HG03378 (cell line): Measurements from ENCODE around the gene RXRG.

Experiments used
- ATAC-seq: cut with Tn5 transposase; IDR thresholded peaks from one replicate; pipeline ENCODE4 v1.9.1; 2021; ENCODE audit warnings: mild to moderate bottlenecking, moderate library complexity; ENCODE audit not compliant: unreplicated experiment

The RXRG gene

DNA sequence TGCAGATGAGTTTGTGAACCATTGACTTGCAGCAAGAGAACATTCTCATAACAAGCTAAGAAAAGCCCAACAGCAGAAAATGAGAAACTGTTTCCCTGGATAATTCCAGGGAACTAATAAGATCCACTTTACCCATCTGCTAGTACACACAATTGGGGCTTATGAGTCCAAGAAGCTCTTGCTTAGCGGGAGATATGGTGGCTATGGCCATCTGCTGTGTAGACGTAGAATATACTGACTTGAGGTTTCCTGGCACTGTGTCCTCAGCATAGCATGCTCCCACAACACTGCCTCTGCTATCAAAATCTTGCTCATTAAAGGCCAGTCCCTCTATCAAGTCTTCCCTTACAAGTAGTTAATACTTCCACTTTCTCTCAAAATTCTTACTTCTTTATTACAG is 6.8 kb upstream of the RXRG start:
- no peak for ATAC-seq

- ATAC-seq, result no peak
Measured at GRCh38 chr1:165449131-165449530, 4.2 kb upstream of the RXRG start.

GRCh38 chr1:165445388-165445787 is 462 bp upstream of the RXRG start:
- ATAC-seq, result no peak

DNA sequence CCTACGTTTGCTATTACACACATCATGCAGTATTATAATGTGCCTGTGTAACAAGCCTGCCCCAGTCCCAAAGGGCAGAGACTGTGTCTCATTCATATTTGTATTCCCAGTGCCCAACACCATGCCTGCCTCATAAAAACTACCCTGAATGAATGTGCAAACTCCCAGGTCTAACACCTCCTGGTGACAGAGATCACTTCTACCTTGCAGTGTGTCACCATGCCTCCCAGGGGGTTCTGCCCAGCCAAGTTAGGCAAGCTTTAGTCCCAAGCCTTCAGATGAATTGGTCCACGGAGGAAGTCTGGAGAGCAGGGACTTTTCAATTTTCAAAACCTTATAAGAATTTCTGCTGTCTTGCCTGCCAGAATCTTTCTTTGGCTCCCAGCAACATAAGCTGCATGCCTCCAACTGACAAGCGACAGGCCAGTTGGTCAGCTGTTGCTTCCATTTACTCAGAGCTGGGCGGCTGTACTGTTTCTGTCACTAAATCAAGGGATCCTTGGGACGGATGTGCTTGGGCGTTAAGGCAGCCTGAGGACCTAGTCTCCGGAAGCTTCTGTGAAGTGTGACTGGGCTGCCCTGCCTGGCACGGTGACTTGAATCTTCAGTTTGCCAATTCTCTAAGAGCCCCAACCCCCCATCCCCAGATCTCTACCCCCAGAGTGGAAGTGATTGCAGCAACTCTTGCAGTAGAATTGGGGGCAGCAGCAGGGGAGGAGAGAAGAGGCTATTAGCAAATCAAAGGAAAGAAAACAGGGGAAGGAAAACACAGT is 1.2 kb downstream of the RXRG start:
- ATAC-seq, result no peak

DNA sequence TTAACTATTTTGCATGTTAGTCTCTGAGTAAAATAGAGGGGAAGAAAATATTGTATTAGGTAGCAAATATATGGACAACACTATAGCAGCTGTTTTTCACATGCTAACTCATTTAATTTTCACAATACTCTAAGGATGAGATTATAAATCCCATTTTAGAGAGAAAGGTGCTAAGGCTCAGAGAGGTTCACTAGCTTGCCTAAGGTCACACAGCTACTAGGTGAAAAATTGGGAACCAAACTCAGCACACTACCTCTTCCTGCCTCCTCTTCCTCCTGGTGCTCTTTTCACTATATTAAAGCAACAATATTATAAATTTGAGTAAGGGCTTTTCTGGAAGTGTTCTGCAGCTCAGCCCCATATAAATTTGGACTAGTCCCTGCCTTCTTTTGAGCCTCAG is 2.3 kb downstream of the RXRG start:
- no peak for ATAC-seq

- no peak for ATAC-seq
Measured at GRCh38 chr1:165442053-165442452, 2.9 kb downstream of the RXRG start.

DNA sequence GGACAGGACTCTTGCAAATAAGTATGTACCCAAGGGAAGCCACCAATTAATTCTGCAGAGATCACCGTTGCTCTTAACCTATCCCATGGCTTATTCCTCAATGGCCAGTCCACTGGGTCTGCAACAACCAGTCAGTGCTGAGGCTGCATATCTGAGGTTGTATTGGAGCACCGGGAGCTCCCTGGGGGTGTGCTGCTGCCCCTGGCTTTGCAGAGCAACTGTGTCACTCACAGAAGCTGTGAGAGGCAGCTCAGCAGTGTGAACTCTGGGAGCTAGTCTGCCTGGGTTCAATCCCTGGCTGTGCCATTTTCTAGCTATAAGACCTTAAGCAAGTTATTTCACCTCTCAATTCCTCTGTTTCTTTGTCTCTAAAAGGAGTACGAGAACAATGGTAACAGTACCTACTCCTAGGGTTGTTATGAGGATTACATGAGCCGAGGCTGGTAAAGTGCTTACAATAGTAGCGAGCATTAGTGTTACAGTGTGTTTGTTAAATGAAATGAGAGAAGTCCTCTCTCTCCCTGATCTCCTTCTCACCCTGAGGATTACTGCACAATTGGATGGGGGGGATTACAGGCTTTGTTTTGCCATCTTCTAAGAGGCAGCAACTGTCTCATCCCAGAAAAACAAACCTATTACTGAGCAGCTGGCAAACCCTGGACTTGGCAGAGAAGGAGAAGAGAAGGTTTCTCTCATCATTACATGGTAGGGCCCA is 3.6 kb downstream of the RXRG start:
- no peak for ATAC-seq

- no peak for ATAC-seq
Measured at GRCh38 chr1:165439330-165439729, 5.6 kb downstream of the RXRG start.

DNA sequence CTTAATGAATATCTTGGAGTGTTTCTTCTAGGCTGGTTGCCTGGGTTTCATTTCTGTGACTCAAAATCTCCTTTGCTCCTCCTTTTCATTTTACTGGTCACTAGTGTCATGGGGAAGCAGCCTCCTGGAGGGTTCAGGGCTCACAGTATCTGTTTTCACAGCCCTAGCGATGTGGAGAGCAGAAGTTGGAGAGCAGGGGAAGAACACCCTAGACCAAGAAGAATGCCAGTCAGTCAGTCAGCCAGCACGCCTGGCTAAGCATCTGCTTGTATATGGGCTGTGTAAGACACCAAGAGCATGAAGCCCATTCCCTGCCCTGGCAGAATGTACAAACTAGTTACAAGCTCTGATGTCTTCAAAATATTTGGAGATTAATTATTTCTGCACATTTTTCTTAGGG is 7.9 kb downstream of the RXRG start:
- no peak for ATAC-seq

GRCh38 chr1:165435801-165436200 is 9.1 kb downstream of the RXRG start:
- no peak for ATAC-seq

GRCh38 chr1:165434281-165434680 is 10.6 kb downstream of the RXRG start:
- no peak for ATAC-seq

DNA sequence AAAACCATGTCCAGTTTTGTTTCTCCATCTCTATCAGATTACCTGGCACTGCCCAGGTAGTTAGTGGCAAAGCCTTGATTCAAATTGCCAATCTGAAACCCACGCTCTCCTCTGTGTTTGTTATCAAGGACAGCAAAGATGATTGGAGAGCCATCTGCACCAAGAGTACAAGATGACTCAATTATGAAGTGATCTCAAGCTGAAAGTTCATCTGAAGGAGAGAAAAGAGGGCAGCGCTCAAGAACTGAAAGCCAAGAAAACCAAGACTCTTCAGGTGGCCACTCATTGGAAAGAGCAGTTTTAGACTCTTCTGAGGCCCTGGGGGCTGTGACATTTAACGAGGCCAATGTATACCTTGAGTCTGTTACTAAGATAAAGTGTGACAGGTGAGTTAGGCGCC is 13.8 kb downstream of the RXRG start:
- peak; percentile 74 for ATAC-seq

DNA sequence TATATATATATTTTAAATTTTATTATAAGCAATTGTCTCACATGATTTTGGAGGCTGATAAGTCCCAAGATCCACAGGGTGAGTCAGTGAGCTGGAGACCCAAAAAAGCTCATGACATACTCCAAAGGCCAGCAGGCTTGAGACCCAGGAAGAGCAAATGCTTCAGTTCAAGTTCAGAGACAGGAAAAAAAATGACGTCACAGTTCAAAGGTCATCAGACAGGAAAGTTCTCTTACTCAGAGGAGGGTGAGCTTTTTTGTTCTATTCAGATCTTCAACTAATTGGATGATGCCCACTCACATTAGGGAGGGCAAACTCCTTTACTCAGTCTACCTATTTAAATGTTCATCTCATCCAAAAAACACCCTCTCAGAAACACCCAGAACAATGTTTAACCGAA is 18.2 kb downstream of the RXRG start:
- no peak for ATAC-seq

DNA sequence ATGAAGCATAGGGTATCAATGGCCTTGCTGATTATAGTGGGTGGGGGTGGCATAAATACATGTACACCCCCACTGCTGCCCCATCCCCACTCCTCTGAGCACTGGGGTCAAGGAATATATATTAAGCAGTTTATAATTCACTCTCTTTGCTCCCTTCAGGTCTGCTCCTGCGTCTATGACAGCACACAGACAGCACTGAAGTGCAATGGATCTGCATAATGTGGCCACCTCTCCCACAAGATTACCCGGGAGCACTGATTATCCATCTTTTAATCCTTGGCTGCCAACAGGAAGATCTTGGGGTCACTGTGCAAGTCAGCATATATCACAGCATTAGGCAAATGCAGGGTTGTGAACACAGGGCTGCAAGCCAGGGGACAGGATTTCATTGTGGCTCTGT is 19.3 kb downstream of the RXRG start:
- ATAC-seq, result no peak

GRCh38 chr1:165424454-165425216 is 20.3 kb downstream of the RXRG start:
- ATAC-seq, result peak; percentile 69

DNA sequence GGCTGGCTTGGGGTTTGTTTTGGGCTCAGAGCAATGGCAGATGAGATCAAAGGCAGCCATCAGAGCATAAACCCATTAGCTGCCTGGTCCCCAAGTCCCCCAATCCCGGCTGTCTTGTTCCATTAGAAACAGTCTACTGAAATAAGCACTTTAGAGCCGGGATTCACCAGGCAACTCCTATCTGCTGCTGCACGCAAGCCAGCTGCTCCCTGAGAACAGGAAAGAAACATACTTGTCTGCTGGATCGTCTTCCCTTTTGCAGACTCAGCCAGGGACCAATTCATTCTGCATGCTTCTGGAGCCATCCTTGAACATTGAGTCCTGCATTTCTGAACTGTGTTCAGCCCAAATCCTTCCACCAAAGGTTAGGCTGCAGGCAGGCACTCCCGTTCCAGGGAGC is 21.8 kb downstream of the RXRG start:
- ATAC-seq, result no peak

DNA sequence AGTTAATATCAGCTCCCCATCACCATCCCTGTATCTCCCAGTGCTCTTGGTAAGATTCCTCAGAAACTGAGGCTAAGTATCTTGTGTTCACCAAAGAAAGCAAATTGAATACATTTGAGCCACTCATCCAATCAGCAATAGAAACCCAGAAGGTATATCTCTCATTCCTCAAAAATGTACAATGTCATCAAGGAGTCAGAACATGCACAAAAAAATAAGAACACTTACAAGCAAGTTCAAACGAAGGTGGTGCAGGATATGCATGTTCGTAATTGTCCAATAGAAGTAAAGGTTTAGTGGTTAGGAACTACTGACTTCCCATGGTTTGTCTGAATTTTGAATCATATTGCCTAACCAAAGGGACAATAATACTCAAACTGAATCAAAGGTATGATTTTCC is 24.3 kb downstream of the RXRG start:
- ATAC-seq, result no peak

- ATAC-seq, result no peak
Measured at GRCh38 chr1:165419839-165420238, 25.1 kb downstream of the RXRG start.

GRCh38 chr1:165418195-165418594 is 26.7 kb downstream of the RXRG start:
- no peak for ATAC-seq

DNA sequence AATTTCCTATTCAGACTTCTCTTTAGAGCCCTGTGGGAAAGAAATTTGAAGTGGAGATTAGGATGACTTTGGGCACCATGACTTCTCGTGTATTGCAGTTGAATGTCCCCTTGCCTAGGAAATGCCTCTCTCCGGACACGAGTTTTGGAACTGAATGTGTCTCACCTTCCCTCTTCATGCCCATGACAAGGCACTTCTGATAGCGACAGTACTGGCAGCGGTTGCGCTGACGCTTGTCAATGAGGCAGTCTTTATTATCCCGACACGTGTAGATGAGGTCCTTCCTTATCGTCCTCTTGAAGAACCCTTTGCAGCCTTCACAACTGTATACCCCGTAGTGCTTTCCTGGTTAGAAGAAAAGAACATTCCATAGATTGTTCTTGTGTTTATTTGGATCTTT is 28.1 kb downstream of the RXRG start:
- no peak for ATAC-seq

GRCh38 chr1:165415068-165415467 is 29.9 kb downstream of the RXRG start:
- no peak for ATAC-seq

- ATAC-seq, result no peak
Measured at GRCh38 chr1:165414620-165415019, 30.3 kb downstream of the RXRG start.
